Measurements from ENCODE around the gene IL17F.
"Not testable (repeated sequence)": the region's sequence is repeated elsewhere in the genome, so short reads cannot be mapped to it uniquely, and the experiment has no call there.

Gene IL17F

DNA sequence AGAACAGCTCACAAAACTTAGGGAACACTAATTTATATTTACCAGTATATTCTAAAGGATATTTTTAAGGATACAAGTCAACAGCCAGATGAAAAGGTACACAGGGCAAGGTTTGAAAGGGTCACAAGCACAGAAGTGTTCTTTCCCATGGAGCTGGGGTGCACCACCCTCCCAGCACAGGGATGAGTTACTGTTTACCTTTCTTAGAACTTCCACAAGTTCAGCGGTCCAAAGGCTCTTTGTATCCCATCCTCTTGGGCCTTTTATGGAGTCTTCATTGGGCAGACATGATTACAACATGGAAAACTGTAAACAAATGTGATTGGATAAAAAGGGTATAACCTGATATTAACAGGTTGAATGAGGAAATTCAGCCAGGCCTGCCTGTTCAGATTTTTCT, 1.1 kb upstream of the IL17F start:
- DNase-seq (ENCODE audit: low read depth, low spot score): no peak

GRCh38 chr6:52243282-52243893, 912 bp downstream of the IL17F start:
- DNase-seq (ENCODE audit: low read depth, low spot score): no peak

DNA sequence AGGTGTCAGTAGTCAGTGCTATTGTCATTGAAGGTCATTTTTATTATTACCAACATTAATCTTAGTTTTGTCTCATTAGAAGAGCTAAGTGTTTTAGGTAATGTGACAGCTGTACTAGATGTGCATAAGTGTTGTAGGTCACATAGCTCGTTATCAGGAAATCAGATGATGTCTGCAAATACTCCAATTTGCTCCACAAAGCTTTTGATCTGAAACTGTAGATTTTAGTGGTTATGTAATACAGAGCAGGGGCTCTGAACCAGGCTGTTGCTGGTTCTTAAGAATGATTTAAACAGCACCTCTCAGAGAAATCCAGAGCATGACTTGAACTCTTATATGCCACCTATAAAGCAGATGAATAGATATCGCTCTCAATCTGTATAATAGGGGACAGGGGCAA, 2.5 kb downstream of the IL17F start:
- DNase-seq (ENCODE audit: low read depth, low spot score): no peak

DNA sequence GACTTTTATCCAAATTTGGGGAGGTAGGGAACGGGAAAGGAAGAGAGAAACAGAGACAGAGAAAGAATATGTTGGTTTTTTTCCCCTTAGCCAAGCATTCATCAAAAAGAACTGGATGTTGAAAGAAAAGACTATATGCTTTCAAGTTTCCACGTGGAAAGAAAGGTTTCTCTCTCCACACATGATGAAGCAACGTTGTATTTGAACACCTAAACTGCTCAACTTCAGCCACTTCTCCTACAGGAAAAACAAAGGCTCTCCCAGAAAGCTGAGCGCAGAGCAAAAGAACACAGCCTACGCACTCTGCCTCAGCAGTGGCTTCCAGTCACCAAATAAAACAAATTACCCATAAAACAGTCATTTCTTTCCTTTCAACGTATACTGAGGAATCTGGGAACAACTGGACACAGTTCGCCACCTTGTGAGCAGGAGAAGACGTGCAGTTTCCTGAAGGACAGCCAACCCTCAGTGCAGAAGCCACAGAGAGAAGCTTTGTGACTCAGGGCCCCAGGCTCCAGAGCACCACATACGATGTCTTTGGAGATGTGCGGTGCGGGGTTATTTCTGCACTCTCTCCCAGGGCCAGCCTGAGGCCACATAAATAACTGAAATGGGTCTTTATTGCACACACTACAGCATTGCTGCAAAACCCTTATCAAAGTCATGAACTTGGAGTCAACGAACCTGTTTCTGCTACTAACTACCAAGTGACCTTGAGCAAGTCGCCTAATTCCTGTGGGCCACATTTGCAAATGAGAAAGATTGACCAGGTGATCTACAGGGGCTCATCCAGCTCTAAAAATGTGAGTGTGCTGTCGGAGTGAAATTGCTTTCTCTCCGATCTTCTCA, 10.1 kb downstream of the IL17F start:
- peak; percentile 61 for DNase-seq (ENCODE audit: low read depth, low spot score)

- no peak for DNase-seq (ENCODE audit: low read depth, low spot score)
These were observed 11.3 kb downstream of the IL17F start for GRCh38 chr6:52233005-52233404.

DNA sequence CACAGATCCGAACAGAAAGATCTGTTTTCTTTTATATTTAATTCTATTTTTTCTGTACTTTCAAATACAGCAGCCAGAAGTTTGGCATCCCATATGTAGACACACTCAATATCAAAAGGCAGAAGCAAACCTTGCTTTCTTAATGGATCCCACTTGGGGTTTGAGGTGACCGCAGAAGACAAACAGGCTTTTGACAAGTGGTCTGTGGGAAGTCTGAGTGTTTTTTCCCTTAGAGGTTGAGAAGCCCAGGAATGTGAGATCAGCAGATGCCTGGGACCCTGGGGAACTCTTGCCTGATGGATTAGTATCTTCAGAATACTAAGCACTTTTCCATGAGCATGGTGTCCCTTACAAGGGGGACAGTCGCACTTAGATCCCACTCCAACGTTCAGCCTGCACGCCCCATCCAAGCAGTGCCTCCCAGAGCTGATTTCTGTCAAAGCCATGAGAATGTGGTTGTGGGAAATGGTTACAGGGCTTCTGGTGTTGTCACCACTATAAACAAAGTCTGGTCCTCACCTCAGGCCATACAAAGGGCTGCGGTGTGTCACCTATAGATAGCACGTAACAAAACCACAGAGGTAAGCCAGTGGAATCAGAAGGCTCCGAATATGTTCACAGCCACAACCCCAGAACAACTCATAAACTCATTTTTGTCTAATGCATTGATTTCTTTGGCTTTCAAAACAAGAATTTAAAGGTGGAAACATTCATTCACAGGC, 12.7 kb downstream of the IL17F start:
- DNase-seq (ENCODE audit: low read depth, low spot score): no peak

GRCh38 chr6:52230685-52231084, 13.6 kb downstream of the IL17F start:
- no peak for DNase-seq (ENCODE audit: low read depth, low spot score)

DNA sequence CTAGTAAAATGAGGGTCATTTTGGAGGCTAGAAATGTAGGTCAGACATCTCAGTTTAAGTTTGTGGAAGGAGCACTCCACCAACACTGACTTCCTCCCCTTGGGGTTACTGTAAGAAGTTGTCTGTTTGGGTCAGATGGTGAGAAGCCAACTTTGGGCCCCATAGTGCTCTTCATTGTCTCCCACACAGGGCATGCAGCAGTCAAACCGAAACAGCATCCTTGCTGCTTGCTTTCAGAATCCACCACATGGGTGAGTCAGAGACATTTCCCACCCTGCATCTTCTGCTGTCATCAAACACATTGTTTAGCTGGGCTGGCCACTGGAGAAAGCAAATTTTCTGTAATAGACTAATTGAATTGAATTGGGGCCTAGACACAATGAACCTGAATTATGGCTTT, 16.8 kb downstream of the IL17F start:
- no peak for DNase-seq (ENCODE audit: low read depth, low spot score)

GRCh38 chr6:52221302-52221701, 23.0 kb downstream of the IL17F start:
- DNase-seq (ENCODE audit: low read depth, low spot score): no peak

DNA sequence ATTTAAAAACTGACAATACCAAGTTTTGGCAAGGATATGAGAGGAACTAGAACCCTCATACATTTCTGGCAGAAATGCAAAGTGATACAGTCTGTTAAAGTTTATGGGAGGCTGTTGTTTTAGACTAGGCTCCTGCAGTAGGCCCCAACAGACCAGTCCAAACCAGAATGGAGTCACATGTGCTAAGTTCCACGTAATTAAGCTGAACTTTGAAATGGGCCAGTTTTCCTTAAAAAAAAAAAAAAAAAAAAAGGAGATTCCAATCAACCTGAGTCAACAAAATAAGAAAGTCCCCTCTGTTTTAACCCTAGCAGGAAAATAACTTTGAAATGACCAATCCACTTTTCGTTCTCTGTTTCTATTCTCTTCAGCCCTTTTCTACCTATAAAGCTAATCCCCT, 26.5 kb downstream of the IL17F start:
- no peak for DNase-seq (ENCODE audit: low read depth, low spot score)

DNA sequence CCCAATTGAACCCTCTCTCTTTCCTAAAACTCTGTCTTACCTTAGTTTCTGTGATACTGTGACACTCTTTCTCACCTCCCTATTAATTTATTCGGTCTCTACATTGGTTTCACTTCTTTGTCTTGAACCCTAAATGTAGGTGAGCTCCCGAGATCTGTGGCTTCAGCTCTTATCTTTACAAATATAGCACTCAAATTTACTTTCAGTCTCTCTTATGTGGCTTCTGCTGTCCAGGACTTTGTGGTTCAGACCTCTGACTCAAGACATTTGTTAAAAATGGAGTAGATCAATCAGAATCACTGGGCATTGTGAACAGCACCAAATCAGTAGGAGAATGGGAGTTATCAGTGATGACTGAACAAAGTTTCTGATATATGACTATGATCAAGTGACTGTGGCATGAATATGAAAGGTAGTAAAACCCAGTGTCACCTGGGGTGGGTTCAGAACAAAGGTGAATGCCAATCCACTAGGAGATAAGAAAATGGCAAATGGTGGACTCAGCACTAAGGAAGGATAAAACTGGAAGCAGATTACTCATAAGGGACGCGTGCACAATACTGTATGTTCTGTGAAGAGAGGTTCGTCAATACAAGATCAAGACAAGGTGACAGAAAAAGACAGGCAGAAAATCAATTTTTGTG, 27.2 kb downstream of the IL17F start:
- DNase-seq (ENCODE audit: low read depth, low spot score): no peak

DNA sequence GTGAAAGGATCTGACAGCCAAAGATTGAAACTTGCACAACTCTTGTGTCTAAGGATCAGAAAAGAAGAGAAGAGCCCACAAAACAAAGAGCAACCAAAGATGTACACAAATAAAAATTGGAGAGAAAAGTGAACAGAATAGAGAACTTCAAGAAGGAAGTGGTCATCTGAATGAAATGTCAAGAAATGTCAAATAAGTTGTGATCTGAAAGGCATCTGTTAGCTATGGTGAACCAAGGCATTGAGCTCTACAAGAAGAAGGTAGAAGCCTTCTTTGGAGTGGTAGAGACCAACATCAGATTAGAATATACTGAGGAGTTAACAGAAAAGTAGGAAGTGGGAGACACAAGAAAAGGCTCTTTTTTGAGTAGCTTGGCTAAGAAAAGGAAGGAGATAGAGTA, 28.5 kb downstream of the IL17F start:
- no peak for DNase-seq (ENCODE audit: low read depth, low spot score)

- DNase-seq (ENCODE audit: low read depth, low spot score): no peak
These were observed 31.2 kb downstream of the IL17F start for GRCh38 chr6:52213127-52213526.

GRCh38 chr6:52210227-52210626, 34.1 kb downstream of the IL17F start:
- DNase-seq (ENCODE audit: low read depth, low spot score): no peak

GRCh38 chr6:52209770-52210169, 34.5 kb downstream of the IL17F start:
- DNase-seq (ENCODE audit: low read depth, low spot score): no peak

DNA sequence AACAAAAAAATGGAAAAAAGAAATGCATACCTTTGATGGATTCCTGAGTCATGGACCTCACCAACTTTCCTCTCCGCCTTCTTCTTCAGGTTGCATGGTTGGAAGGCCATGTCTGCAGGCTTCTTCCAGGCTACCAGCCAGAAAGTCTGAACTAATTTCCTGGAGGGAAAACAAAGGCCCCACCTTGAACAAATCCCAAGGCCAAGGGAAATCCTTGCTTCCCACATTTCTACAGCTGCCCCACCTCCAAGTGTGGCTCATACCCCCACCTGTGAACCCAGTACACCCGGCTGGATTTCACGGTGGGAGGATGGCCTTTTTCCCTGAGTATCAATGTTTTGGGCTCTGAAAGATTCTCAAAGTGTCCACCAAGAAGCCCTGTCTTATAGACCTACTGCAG, 35.7 kb downstream of the IL17F start:
- no peak for DNase-seq (ENCODE audit: low read depth, low spot score)

DNA sequence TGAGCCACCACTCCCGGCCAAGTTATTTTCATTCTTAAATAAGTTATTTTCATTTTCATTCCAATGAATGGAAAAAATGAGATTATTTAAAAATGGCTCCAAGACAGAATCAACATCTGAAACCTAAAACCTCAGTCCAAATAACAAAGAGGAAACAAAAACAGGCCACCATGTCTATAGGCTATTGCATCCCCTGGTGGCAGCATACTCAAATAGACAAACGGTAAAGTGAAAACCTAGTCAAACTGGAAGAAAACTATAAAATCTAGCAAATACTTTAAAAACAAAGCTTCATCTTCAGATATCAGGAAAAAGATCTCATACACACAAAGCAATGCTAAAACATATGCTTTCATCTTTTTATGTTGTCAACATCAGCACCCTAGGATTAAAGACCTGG, 37.2 kb downstream of the IL17F start:
- DNase-seq (ENCODE audit: low read depth, low spot score): no peak

- DNase-seq (ENCODE audit: low read depth, low spot score): no peak
These were observed 42.8 kb downstream of the IL17F start for GRCh38 chr6:52201493-52201892.

DNA sequence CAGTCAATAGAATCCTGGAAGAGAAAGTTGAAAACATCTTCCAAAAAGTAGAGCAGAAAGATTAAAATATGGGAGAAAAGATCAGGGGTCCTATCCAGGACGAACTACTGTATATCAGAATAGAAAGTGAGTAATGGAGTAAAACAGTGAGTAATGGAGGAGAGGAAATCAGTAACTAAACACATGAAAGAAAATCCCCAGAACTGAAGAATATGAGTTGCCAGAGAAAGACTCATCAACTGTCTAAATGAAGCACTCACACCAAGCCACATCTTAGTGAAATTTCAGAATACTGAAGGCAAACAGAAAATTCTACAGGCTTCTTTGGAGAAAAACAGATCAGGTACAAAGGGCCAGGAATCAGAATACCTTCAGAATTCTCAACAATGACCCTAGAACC, 43.3 kb downstream of the IL17F start:
- DNase-seq (ENCODE audit: low read depth, low spot score): no peak

- DNase-seq (ENCODE audit: low read depth, low spot score): not testable (repeated sequence)
These were observed 44.2 kb downstream of the IL17F start for GRCh38 chr6:52200088-52200487.

DNA sequence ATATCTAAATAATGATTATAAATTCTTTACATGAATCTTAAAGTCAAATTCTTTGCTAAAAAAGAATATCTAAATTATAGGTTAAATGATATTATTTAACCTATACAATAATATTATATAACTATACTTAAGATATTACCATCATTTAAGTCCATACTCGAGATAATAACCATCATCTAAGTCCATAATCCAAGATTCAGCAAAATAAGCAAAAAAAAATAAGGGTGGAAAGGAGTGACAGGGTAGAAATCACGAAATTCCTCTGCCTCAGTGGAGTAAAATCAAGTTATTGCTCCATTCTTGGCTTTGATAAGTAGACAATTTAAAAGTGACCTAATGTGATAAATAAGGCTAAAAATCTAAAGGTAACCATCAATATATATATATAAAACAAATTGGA, 48.4 kb downstream of the IL17F start:
- DNase-seq (ENCODE audit: low read depth, low spot score): no peak

DNA sequence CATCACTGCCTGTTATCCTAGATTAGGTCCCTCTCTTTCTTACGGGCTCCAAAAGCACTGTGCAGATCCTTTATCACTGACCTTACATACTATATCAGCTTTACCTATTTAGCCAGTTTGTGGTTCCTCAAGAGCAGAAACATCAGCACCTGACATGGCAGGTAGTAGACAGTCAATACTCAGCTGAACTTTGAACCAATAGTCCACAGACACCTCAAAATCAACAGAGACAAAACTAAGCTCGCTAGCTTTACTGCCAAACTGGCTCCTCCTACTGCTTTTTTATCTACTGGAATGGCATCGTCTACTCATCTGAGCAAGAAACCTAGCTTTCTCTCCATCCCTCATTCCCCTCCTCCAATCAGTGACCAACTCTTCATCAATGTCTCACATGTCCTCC, 52.5 kb downstream of the IL17F start:
- no peak for DNase-seq (ENCODE audit: low read depth, low spot score)
